HG02763 (cell line): Measurements from ENCODE around the gene ATP6V1B1.

ENCODE experiments used
- ATAC-seq: cut with Tn5 transposase; IDR thresholded peaks from one replicate; pipeline ENCODE4 v1.9.1; 2021; ENCODE audit warnings: mild to moderate bottlenecking, moderate library complexity; ENCODE audit not compliant: unreplicated experiment

Gene ATP6V1B1

DNA sequence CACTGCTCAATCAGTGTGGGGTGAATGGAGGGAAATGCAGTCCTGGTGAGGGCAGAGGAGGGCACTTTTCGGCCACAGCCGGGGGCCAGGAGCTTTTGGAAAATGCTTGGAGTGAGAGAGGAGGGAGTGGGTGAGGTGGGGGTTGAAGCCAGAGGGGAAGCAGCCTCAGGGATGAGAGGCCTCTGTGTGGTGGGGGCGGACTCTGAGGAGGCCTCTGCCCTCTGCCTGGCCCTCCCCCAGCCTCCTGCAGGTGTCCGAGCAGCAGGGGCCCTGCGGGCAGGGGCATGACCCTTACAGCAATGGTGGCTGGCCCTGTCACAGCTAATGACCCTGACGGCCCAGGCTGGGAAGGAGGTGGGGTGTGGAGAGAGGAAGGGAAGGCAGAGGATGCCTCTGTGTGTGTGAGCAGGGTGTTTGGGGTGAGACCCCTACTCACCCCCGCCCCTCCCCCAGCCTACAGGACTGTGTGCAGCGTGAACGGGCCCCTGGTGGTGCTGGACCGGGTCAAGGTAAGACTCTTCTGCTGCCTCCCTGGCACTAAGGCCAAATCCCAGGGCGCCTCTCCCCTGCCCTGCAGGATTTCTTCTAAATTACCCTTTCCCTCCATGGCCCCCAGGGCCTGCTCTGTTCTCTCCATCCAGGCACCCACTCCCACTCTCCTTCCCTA, 7.6 kb downstream of the ATP6V1B1 start:
- no peak for ATAC-seq

DNA sequence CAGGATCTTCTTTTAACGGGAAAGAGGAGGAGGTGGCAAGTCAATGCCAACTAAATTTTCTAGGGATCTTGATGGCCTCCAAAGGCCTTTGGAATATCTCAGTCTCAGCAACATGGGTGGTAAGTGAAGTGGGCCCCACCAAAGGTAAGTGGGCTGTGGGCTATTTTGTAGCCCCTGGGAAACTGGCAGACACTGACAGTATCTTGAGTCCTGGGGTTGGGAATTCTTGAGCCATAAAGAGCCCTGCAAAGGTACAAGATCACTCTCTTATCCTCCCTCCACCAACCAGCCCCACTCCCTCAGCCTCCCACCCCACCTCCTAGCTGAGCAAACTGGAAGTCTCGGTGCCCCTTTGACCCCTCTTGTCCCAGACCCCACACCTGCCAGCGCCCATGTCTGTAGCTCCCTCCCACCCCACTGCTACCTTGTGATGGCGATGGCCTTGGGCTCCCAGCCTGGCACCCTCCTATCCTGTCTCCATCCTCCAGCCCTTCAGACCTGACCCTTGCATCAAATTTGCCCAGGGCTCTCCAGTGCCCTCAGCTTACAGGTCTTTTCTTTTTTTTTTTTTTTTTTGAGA, 8.5 kb downstream of the ATP6V1B1 start:
- ATAC-seq = no peak

DNA sequence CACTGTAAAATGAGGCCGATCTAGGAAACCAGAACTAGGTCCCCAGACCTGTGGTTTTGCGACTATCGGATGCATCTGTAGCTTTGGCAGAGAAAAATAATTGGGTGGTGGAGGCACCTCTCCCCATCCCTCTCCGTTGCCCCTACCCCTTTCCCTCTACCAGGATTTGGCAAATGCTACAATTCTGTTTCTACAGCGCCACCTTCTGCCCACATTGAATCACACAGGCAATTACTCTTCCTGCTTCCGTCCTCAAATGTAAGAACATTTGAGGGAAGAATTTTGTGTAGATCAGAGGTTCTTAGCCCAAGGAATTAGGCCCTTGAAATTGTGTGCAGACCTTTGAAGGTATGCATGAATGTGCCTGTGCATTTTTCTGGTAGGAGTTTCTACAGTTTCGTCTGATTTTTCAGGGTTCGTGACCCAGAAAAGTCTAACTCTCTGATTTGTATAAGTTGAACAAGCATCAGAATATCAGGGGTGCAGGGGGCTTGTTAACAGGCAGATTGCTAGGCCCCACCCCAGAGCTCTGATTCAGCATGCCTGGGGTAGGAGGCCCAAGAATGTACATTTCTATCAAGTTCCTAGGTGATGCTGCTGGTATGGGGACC, 11.2 kb downstream of the ATP6V1B1 start:
- no peak for ATAC-seq

DNA sequence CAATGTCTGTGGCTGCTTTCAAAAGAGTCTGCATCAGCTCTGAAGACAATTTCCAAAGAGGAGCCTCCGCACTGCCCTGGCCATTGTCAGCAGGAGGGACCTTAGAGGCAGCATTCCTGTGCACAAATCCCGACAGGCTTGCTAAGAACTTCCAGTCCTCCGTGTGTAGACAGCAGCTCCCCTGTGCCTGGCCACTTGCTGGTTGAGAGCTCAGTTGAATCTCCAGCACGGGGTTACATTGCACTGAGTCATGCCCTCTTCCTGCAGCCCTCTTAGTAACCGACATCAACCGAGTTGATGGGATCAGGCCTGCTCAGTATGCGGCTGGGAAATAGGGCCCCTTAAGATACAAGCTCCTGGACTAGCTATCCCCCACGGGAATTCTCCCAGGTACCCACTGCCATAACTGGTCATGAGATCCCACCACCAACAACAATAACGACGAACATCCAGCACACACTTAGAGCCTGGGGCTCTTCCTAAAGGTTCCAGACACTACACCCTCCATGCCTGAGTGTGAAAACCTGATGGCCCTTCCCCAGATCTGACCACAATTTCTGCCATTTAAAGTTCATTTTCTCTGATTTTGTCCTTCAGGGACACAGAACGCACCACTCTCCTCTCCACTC, 12.0 kb downstream of the ATP6V1B1 start:
- ATAC-seq = no peak

- peak; percentile 73 for ATAC-seq
Measured at GRCh38 chr2:70948337-70949003, 12.8 kb downstream of the ATP6V1B1 start.

GRCh38 chr2:70949086-70949485, 13.4 kb downstream of the ATP6V1B1 start:
- no peak for ATAC-seq

DNA sequence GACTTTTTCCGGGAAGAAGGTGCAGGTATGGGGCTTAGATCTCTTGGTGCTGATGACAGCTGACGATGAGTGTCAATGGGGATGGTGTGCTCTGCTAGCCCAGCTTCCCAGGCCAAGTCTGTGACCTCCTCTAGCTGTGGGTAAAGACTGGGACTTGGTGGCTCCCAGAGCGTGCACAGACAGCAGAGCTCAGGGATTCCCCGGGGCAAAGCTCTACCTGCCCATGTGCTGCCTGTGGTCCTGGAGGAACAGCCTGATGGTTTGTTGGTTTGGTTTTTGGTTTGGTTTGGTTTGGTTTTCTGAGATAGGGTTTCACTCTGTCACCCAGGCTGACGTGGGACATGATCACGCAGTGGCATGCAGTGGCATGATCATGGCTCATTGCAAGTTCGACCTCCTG, 19.2 kb downstream of the ATP6V1B1 start:
- no peak for ATAC-seq

DNA sequence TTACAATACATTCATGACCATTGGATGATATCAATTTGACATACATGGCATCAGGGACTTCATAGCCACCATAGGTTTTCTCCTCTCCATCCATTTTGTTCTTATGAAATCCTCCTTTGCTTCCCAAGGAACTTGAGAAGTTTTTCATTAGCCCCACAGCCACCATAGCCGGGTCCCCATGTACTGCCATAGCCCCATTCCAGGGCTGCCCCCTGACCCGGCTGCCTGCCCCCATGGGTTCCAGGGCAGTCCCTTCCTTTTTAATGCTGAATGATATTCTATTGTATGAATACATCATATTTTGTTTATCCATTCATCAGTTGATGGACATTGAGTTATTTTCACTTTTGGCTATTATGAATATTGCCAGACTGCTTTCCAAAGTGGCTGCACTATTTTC, 20.4 kb downstream of the ATP6V1B1 start:
- ATAC-seq = no peak

DNA sequence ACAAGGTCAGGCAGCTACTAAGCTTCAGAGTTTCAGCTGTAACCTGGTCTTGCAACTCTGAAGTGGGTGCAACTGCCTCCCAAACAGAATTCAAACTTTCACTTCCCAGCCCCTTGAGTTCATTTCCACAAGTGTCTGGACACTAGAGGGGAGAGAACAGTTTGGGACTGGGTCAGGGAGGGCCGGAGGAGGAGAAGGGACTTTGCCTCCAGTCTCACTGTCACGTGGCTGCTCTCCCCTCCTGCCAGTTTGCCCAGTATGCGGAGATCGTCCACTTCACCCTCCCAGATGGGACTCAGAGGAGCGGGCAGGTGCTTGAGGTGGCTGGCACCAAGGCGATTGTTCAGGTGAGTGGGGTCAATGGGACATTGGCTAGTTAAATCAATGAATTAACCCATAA, 22.1 kb downstream of the ATP6V1B1 start:
- ATAC-seq = no peak

DNA sequence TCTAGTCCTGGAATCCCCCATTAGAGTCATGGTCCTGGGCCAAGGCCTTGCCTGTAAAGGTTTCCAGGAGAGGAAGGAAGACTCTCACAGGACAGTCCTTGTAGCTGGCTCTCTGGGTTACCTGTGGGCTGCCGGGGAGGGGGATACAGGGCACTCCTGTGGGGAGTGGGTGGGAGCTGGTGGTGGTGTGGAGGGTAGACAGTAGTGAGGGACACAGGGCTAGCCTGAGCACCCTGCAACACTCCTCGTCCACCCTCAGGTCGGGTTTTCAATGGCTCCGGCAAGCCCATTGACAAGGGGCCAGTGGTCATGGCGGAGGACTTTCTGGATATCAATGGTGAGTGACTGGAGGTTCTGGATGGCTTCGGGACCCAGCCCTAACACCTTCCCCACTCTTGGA, 23.1 kb downstream of the ATP6V1B1 start:
- no peak for ATAC-seq

GRCh38 chr2:70959271-70959761, 23.6 kb downstream of the ATP6V1B1 start:
- no peak for ATAC-seq

- no peak for ATAC-seq
Measured at GRCh38 chr2:70959851-70960832, 24.4 kb downstream of the ATP6V1B1 start.

- ATAC-seq = no peak
Measured at GRCh38 chr2:70960833-70961647, 25.3 kb downstream of the ATP6V1B1 start.

GRCh38 chr2:70961648-70961994, 25.9 kb downstream of the ATP6V1B1 start:
- no peak for ATAC-seq

DNA sequence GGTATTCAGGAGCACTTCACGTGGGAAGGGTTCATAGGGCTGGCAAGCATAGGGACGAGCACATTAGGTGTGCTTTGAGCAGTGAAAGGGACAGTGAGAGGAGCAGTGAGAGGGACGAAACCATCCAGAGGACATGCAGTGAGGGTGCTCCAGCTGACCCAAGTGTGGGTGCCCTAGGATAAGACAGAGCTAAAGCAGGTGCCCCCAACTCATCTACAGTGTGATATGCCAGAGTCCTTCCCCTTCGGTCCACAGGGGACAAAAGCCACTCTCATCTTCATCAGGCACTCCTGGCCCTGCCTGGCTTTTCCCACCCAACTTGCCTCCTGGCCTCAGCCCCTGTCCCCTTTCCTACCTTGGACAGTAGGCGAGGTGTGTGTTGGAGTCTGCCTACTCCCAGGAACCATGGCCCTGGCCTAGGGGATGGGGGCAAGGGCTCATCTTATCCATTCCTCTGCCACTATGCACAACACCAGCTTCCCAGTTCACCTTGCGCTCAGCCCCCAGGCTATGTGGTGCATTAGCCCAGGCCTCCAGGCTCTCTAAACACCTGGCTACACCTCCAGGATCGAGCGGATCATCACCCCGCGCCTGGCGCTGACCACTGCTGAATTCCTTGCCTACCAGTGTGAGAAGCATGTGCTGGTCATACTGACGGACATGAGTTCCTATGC, 26.6 kb downstream of the ATP6V1B1 start:
- ATAC-seq = no peak

DNA sequence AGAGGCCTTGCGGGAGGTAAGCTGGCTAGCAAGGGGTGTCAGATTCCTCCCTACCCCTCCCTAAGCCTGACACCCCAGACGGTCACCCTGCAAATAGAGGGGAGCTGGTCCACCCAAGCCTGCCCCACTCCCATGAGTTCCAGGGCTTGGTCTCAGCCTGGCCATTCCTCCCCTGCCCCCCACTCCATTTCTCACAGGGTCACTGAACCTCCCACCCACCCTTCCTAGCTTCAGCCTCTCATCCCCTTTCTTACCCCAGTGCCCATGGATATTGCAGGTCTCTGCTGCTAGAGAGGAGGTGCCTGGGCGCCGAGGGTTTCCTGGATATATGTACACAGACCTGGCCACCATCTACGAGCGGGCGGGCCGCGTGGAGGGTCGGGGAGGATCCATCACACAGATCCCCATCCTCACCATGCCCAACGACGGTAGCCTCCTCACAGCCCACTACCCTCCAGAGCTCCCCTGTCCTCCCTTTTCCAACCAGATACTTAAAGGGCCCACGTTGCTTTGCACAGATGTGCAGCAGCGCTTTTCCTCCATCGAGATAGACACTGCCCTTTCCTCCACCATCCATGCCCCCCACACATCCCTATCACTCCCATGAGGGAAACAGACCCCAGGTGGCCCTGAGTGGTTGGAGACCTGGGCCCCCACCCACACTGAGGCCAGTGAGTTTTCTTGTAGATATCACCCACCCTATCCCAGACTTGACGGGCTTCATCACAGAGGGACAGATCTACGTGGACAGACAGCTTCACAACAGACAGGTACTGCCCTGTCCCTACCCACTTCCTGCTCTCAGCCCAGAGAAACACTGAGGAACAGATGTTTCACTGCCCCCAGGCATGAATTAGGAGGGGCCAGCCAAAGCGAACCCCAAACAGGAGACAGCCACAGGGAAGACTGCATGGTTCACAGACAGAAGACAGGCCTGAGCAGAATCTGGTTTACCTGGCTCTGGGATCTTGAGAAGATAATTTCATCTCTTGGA, 27.5 kb downstream of the ATP6V1B1 start:
- no peak for ATAC-seq

DNA sequence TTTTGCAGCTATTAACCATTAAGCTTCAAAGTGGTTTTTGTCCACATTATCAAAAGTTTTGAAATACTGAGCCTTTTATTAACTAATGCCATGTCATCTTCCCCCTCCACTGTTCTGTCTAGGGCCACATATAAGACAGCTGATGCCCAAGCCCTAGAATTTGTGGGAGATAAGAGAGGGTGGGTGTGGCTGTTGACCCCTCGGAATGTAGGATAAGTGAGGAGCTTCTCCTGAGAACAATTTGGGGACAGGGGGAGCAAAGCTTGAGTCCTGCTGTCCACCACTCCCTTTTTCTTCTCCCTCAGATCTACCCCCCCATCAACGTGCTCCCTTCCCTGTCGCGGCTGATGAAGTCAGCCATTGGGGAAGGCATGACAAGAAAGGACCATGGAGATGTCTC, 28.4 kb downstream of the ATP6V1B1 start:
- no peak for ATAC-seq
